Measurements from ENCODE around the gene TIAM2.

The TIAM2 gene

DNA sequence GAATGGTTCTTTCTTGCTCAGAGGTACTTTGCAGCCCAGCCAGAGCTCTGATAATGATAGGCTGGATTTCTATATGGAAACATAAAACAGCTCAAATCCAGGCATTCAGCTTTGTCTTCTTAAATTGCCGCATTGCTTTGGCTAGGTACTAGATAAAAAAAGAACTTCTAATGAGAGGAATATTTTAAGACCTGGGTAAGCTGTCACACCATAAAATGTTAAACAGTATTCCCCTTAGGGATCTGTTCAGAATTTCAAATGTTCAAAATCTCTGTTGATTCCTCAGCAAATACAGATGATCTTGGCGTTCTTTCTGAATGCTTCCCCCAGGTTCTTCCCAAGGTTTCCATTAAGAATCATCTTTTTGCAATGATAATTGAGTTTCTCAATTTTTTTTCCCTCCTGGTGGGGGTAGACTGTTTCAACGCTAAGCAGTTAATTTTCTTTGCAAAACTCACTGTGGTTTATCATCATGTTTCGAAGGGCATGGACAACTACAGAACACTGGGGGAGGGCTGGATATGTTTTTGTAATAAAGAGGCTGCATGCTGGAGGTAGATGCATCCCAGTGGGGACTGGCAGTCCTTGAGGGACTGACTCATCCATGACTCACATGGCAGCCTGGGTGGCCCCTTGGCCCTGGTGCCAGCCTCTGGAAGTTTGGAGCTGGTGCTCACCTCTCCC is 31.0 kb downstream of the TIAM2 start:
- DNase-seq = no peak

DNA sequence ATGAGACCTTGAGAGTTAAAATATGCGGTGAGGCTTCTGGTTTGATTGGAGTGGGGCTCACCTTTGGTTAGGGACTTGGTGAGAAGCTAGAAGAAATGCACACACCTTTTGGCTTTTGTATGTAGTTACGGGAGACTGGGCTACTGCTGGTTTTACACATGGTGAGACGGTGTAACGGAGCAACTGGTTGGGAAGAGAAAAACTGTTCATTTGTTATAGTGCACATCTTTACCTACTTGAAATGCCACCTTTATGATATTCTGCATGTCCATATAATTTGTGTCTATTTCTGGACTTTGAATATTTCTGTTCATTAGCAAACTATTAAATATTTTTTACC is 31.6 kb downstream of the TIAM2 start:
- no peak for DNase-seq

DNA sequence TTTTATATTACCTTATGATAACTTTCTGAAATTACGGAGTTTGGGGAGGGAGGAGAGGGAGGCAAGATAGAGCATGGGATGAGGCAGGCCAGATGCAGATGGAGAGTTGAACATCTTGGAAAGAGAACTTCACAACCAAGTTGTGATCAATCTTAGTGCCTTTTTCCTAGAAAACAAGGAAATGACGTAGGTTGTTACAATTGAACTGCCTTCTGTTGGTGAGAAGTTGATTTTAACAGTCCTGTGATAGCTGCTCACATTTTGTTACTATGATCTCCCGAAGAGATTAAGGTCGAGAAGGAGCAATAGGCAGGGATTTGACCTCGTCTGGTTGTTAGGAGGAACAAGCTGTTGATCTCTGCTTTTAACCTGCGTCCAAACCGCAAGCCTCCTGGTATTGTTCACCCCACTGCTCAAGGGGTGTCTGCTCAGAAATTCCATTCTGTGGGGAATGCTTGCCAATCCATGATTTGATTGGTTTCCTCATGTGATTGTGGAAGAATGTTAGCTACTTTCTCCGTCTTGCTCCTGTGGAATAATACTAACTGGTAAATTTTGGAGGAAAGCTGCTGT is 35.1 kb downstream of the TIAM2 start:
- no peak for DNase-seq

DNA sequence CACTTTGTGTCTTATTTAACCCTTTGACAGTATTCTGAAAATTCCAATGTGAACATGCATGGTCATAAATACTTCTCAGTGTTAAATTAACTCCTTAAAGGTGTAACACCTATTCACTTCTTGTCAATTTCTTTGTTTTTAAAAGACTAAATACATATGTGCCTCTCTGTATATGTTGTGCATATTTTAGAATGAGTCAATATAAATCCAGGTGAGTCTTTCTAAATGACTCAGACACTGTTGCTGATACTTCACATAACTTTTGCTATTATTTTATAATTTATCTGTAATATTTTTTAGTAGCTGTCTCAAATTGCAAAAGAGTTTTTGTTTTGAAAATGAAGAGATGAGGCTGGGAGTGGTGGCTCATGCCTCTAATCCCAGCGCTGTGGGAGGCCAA is 36.0 kb downstream of the TIAM2 start:
- no peak for DNase-seq

DNA sequence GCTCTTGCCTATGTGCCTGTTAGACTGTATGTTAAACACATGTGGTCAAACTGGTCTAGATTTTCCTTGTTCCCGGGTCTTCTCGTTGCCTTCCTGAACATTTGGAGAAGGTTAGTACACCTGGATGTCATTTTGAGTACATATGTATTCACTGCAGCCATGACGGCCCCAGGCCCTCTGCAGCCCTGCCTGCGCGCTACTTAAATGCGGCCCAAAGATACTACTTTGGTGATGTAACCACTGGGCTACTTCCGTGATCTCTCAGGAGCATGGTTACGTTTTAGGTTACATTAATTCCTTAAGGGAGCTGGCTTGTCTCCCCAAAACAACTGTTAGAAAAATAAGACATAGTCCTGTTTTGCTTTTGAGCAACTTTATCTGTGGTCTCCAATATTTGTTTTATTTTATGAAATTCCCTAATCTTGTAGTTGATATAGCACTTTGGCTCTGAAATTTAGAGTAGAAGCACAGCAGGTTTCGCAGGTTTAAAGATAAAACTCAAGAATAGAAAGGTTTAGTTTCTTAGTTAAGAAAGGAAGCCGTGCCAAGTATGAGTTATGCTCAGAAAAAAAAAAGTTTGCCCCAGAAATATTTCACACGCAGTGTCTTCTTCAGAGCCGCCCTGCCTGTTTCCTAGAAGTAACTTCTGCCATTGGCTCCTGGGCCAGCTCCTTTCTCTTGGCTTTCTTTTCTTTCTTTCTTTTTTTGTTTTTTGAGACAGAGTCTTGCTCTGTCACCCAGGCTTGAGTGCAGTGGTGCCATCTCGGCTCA is 38.1 kb downstream of the TIAM2 start:
- DNase-seq = no peak

DNA sequence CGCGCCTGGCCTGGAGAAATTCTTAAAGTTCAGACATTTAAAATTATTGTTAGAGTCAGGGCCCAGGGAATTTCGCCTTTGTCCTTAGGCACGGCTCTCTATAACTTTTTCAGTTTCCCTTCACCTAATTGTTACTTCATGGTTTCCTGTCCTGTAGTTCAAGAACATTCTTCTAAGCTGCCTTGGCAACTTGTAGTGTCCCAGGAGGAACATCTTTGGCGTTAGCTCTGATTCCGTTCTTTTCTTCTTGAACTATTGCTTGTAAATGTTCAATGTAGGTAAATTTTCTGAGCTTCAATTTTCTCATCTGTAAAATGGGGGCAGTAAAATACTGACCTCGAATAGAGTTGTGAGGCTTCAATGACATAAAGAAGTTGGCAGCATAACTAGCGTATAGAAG is 41.8 kb downstream of the TIAM2 start:
- no peak for DNase-seq

DNA sequence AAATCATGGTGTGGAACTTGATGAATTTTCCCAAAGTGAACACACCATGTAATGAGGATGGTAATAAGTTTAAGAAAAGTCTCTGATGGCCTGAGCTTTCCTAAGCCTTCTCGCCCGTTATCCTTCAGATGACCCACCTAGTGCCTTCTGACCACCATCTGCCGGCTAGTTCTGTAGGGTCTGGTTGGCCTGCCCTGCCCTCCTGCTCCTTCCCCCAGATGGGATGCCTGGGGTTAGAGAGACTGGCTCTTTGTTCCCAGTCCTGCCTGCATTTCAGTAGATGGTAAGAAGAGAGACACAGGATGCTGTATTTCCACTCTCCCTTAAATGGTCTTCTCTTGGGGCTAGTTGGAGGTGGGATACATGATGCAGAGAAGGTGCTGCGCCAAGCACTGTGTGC is 43.0 kb downstream of the TIAM2 start:
- no peak for DNase-seq

DNA sequence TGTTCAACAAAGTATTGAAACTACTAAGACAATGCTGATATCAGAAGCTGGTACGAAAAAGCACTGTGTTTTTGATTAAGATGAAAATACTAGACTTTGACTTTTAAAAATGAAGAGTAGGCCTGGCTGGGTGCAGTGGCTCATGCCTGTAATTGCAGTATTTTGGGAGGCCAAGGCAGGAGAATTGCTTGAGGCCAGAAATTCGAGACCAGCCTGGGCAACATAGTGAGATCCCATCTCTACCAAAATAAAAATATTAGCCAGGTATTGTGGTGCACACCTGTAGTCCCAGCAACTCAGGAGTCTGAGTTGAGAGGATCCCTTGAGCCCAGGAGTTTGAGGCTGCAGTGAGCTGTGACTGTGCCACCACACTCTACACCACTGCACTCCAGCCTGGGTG is 43.4 kb downstream of the TIAM2 start:
- no peak for DNase-seq

DNA sequence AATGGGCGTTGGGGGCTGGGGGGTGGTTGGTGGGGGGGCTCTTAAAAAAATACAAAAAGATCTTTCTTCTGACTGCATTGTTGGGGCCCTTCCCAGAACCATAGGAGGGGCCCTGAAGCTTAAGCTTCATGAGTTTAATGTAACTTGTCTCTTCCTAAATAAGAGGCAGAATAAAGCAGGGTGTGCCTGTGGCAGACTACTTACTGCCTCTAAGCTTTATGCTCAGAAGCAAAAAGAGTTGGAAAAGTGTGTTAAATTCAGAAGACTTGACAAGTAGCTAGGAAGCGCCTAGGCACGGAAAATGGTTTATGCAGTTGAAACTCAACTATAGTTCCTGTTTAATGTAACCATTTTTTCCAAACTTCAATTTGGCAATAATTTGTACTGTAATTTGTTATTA is 44.5 kb downstream of the TIAM2 start:
- DNase-seq = no peak

DNA sequence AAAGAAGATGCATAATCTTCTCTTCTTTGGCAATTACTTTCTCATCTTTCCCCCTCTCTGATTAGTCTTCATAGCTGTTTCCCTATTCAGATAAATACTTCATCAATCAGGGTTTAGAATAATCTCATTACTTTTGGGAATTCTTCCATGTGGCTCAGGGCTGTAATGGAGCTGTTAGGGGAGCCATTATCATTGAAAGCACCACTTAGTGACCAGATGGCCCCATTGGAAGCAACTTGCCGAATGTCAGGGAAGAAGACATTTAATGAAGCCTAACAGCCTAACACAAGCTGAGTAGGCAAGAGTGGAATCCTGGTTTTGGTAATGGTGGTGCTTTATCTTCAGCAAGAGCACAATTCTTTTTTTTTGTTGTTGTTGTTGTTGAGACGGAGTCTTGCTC is 45.0 kb downstream of the TIAM2 start:
- no peak for DNase-seq

DNA sequence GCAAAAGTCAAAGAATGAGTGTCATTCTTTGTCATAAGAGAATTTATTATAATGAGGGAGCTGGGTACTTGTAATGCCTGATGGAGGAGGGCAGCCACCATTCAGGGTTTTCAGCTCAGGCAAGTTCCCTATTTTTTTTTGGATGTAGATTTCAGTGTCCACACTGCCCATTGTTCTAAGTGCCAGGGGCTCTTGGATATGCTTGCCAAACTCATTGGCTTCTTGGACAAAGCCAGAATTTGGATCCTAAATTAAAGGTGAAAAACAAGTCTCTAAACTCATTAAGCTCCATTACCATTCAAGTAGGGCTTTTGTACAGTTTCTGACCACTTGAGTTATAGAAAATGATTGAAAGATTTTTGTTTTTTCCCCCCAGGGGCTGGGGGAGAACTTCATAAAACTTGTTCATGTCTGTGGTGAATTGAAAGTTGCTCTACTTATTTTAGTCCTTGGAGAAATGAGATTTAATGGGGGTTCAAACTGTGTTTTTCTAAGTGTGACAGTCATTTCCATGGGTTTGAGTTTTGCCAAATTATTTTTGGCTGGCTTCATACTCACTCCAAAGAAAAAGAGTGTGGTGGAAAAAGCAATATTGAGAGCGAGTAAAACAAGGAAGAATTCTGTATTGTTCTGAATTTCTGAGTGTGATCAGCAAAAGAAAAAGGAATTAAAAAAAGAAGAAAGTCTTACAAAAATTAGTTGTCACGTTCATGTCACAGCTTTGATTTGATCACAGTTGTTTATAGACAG is 46.0 kb downstream of the TIAM2 start:
- no peak for DNase-seq

DNA sequence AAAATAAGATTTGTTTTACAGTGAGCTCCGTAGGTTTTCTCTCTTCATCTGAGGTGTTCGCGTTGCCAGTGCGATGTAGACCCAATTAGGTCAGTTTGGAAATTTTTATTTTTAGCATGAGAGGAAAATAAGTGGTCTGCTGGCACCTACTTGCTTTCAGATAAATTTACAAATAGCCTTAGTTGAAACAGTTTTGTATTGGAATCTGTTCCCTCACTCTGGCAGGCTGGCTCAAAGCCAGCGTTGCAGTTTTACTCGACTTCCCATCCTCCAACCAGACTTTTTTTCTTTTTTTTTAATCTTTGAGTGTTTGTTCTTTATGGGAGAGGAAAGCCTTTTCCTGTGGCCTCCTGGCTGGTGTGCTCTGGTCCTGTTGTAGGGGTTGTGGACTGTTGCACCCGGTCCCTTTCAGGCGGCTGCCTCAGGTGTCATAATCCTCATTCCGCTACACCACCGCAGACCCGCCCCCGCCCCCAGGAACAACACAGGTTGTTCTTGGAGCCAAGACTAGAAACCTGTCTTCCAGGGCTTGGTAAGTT is 46.7 kb downstream of the TIAM2 start:
- no peak for DNase-seq

DNA sequence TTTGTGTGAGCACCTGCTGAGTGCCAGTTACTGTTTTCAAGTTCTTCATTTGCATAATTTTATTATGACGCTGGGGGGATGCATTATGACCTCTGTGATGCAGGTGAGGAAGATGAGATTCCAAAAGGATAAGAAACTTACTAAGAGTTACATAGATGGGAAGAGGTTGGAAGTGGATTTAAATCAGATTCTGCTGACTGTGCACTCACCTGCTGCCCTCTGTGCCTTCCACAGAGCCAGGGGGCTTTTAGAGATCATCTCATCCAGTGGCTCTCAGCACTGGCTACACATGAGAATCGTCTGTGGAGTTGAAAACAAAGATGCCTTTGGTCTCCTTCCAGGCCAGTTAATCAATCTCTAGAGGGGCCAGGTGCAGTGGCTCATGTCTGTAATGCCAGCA is 47.9 kb downstream of the TIAM2 start:
- DNase-seq = no peak

DNA sequence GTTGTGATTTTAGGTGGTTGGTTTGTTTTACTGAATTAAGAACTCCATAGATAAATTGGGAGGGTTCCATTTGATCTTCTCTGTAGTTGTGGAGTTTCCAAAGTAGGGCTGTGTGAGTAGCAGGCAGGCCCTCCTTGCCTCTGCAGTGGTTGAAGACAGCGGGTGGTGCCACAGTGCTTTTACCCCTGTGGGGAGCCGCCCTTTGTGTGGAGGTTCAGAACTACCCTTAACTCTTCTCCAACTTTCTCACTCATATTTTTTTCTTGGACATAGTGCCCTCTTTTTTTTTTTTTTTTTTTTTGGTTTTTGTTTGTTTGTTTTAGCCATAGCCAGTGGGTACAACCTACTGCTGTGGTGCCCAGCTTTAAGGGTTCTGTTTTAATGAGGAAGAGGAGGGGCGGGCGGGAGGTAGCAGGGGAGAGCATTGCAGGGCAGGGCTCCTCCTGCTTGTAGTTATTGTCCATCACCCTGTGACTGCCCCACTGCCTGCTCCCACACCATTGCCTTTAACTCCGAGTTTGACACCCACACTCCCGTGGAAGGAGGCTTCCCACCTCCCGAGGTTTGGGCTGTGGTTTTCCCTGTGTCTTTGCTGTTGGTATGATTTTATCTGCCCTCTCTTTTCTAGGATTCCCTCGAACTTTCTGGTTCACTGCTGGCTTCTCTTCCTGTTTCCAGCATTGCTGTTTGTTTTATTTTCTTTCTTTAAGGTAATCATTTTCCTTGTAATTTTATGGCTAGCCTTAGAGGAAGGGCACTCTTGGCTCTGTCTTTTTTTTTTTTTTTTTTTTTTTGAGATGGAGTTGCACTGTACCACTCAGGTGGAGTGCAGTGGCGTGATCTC is 50.7 kb downstream of the TIAM2 start:
- DNase-seq = no peak

DNA sequence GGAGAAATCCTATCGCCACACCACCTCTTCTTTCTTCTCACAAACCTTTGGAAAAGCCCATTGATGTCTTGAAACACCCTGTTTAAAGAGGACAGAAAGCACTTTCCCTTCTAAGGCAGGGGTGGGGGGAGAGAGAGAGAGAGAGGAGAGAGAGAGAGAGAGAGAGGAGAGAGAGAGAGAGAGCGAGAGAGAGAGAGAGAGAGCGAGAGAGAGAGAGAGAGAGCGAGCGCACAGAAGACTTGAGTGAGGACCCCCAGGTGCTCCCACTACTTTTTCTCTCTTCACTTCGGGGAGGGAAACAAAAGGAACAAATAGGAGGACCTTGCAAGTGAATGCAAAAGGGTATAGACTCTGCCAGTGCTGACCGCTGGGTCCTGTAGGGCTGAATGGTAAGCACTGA is 52.4 kb downstream of the TIAM2 start:
- no peak for DNase-seq

DNA sequence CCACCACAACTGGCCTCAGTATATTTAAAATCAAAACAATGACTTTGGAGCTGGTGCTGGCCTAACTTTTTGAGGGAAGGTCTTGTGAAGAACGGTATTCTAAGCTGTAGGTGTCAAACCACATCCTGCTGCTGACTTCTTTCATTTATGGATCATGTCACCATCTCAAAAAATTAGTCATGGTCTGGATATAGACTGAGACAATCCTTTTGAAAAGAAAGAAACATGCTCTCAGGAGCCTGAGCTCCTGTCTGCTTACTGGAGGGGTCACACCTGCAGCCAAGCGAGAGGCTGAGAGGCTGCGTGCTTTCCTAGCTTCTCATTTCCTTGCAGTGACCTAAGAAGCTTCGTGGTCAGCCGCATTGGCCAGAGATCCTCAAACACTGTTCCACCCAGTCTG is 55.2 kb downstream of the TIAM2 start:
- DNase-seq = no peak

DNA sequence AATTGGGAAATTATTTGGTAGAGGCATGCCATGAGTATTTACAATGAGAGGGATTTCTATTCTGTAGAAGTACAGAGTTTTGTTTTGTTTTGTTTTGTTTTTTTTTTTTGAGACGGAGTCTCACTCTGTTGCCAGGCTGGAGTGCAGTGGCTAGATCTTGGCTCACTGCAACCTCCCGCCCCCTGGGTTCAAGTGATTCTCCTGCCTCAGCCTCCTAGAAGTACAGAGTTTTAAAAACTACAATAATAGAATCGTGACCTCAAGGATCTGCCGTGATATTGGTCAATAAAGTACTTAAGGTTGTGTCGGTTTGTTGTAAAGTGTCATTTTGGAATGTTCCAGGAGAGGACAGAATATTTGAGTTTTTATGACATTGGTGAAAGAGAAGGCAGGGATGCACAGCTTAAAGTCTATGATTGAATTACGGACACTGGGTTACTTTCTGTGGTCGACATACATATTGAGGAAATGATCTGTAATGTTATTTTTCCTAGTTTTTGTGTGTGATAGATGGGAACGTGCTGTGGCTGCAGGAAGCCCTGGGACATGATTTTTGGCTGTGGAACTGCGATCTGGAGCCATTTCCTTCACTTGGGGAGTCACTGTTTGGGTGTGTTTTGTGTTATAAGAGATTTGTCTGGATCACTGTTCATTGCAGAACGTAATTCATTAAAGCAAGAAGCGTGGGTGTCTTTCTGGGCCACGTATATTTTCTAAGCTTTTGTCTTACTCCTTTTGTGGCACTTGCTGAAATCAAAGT is 59.6 kb downstream of the TIAM2 start:
- DNase-seq = no peak

DNA sequence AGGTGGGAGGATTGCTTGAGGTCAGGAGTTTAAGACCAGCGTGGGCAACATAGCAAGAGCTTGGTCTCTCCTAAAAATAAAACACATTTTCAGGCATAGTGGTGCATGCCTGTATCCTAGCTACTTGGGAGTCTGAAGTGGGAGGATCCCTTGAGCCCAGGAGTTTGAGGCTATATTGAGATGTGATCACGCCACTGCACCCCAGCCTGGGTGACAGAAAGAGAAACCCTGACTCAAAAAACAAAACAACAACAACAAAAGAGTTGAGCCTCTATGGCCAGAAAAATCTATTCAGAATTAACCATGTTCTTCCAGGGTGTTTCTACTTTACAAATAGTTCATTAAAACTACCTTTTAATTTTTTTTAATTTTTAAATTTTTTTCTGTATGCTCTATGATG is 60.6 kb downstream of the TIAM2 start:
- no peak for DNase-seq

DNA sequence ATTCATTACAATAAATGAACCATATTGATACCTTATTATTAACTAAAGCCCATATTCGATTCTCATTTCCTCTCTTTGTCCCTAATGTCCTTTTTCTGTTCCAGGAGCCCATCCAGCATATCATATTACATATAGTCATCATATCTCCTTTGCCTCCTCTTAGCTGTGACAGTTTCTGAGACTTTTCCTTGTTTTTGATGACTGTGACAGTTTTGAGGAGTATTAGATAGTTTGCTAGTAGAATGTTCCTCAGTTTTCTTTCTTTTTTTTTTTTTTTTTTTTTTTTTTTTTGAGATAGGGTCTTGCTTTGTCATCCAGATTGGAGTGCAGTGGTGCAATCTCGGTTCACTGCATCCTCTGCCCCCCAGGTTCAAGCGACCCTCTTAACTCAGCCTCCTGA is 61.6 kb downstream of the TIAM2 start:
- DNase-seq = no peak

DNA sequence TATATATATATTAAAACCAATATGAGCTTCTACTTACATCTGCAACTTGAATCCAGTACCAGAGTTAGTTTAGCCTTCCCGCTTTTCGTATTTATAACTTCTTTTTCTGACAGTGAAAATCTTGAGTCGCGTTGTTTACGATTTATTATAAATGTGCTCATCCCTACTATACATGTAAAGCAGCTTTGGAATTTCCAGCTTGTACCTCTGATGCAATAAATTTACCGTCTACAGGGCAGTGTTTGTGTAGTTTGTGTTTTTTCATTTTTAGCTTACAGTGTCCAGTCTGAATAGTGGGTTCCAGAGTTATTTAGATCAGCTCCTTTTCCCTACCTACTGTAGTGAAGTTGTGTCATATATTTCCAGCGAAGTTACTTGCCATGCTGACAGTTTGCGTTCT is 66.3 kb downstream of the TIAM2 start:
- no peak for DNase-seq

DNA sequence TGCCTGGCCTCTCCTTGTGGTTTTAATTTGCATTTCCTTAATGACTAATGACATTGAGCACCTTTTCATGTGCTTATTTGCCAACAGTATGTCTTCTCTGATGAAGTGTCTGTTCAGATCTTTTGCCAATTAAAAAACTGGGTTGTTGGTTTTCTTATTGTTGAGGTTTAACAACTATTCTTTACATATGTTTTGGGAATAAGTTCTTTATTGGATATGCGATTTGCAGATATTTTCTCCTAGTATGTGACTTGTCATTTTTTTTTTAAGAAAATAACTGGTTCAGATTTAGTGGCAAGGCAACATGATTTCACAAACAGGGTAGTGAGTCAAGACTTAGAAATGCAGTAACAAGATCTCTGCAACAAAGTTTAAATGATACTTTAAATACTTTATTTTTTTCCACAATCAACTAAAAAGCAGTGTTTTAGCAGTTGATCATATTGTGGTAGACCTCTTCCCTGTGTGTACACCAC is 67.8 kb downstream of the TIAM2 start:
- DNase-seq = no peak

DNA sequence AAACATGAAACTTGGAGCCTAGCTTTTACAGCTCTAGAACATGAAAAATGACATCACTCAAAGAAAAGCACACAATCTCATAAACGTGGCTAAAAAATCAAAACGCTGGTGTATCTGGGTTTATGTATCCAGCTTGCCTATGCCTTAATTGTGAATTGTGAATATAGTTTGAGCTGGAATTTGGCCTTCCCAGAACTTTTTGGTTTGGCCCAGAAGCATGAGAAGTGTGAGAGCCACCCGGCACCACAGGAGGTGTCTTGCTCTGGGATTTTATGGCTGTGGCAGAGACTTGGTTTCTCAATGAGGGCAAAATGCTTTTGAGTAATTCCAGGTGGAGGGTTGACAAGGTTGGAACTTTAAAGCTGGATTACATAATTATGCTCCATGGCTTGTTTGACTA is 69.2 kb downstream of the TIAM2 start:
- DNase-seq = no peak
